ACHN (cell line): Measurements from ENCODE around the gene GPC6.

Experiments
- DNase-seq: peaks from one replicate; pipeline ENCODE4 v3.0.0-alpha.2; 2015
- in situ Hi-C: cut with HindIII; loops from 2 replicates; pipeline ENCODE4 v1.10.0; 2017; ENCODE audit warnings: low sequenced_read_pairs, low pct_ligation_motif_present, low pct_unique_long_range_greater_than_20kb

GPC6 gene

GRCh38 chr13:93965587-93965986 is 739.0 kb downstream of the GPC6 start:
- in situ Hi-C loops: no loop called here

GRCh38 chr13:93966267-93966936 is 739.8 kb downstream of the GPC6 start:
- in situ Hi-C loops: no loop called here
- no peak for DNase-seq

More at GRCh38 chr13:93965587-93965986, 739.0 kb downstream of the GPC6 start:
- no peak for DNase-seq

GRCh38 chr13:93967286-93967685 is 740.7 kb downstream of the GPC6 start:
- in situ Hi-C loops: no loop called here
- no peak for DNase-seq

GRCh38 chr13:93975242-93975641 is 748.6 kb downstream of the GPC6 start:
- DNase-seq: no peak
- in situ Hi-C loops: no loop called here

- in situ Hi-C loops: no loop called here
Observed at GRCh38 chr13:93976528-93976927, 749.9 kb downstream of the GPC6 start.

GRCh38 chr13:93977986-93978385 is 751.4 kb downstream of the GPC6 start:
- no peak for DNase-seq
- in situ Hi-C loops: no loop called here

More at GRCh38 chr13:93976528-93976927, 749.9 kb downstream of the GPC6 start:
- no peak for DNase-seq

GRCh38 chr13:93981426-93981977 is 754.9 kb downstream of the GPC6 start:
- in situ Hi-C loops: no loop called here
- no peak for DNase-seq

GRCh38 chr13:93982179-93982918 is 755.7 kb downstream of the GPC6 start:
- DNase-seq: no peak
- in situ Hi-C loops: no loop called here

- no peak for DNase-seq
- in situ Hi-C loops: no loop called here
Observed at GRCh38 chr13:93984052-93984451, 757.4 kb downstream of the GPC6 start.

GRCh38 chr13:93984876-93985275 is 758.3 kb downstream of the GPC6 start:
- in situ Hi-C loops: no loop called here
- no peak for DNase-seq

GRCh38 chr13:93987458-93987857 is 760.9 kb downstream of the GPC6 start:
- DNase-seq: no peak
- in situ Hi-C loops: no loop called here

GRCh38 chr13:93991569-93991968 is 765.0 kb downstream of the GPC6 start:
- in situ Hi-C loops: no loop called here
- DNase-seq: no peak

GRCh38 chr13:93996481-93996880 is 769.9 kb downstream of the GPC6 start:
- no peak for DNase-seq
- in situ Hi-C loops: no loop called here

GRCh38 chr13:94006296-94006695 is 779.7 kb downstream of the GPC6 start:
- in situ Hi-C loops: no loop called here

GRCh38 chr13:94007072-94007471 is 780.5 kb downstream of the GPC6 start:
- in situ Hi-C loops: no loop called here
- DNase-seq: no peak

More at GRCh38 chr13:94006296-94006695, 779.7 kb downstream of the GPC6 start:
- DNase-seq: no peak

GRCh38 chr13:94009701-94010100 is 783.1 kb downstream of the GPC6 start:
- DNase-seq: no peak
- in situ Hi-C loops: no loop called here

- no peak for DNase-seq
- in situ Hi-C loops: no loop called here
Observed at GRCh38 chr13:94014461-94014860, 787.9 kb downstream of the GPC6 start.

GRCh38 chr13:94020426-94020825 is 793.8 kb downstream of the GPC6 start:
- in situ Hi-C loops: no loop called here
- no peak for DNase-seq

- DNase-seq: peak; percentile 12
- in situ Hi-C loops: no loop called here
Observed at GRCh38 chr13:94020833-94021232, 794.2 kb downstream of the GPC6 start.

- DNase-seq: no peak
- in situ Hi-C loops: no loop called here
Observed at GRCh38 chr13:94028234-94028633, 801.6 kb downstream of the GPC6 start.
